Measurements from ENCODE around the gene RAB40A.
"Not testable (repeated sequence)": the region's sequence is repeated elsewhere in the genome, so short reads cannot be mapped to it uniquely, and the experiment has no call there.

The RAB40A gene

GRCh38 chrX:103460001-103460755, 59.1 kb downstream of the RAB40A start:
- not testable (repeated sequence) for H3K27me3 ChIP-seq (ENCODE audit: control insufficient read depth, insufficient read depth, low read length); H3K9me3 ChIP-seq (ENCODE audit: control insufficient read depth, insufficient read depth, low read length); H3K4me3 ChIP-seq (ENCODE audit: low read depth, low read length)

GRCh38 chrX:103453655-103454054, 65.6 kb downstream of the RAB40A start:
- Histone ChIP-seq H3K9me3 (ENCODE audit: control insufficient read depth, insufficient read depth, low read length) (no peaks in the 10 kb centered on the region), H3K4me1 (ENCODE audit: control insufficient read depth, insufficient read depth, low read length) (no peaks in the 10 kb centered on the region), H3K4me3 (ENCODE audit: low read depth, low read length) (no peak overlapping the region), H3K27me3 (ENCODE audit: control insufficient read depth, insufficient read depth, low read length) (no peaks in the 10 kb centered on the region), H3K36me3 (ENCODE audit: control insufficient read depth, insufficient read depth, low read length) (no peaks in the 10 kb centered on the region), H3K9ac (ENCODE audit: low read depth, low read length) (no peak overlapping the region)

More at GRCh38 chrX:103460001-103460755, 59.1 kb downstream of the RAB40A start:
- H3K9ac ChIP-seq (ENCODE audit: low read depth, low read length); H3K36me3 ChIP-seq (ENCODE audit: control insufficient read depth, insufficient read depth, low read length): not testable (repeated sequence)
- peaks cover 10% of the 10 kb centered on the region for H3K4me1 ChIP-seq (ENCODE audit: control insufficient read depth, insufficient read depth, low read length)

Measured in iPS-15b (cell line).